ENCODE results near the gene SLC49A4. TPM values are rescaled to one million over a fixed set of nuclear protein-coding genes. Genes with fewer than 3 reads are reported as not detected.

Gene SLC49A4
- polyA plus RNA-seq, 3 donors, result 13.5 to 16.3 (median 14.2) TPM

GRCh38 chr3:122928396-122929187 lies 133.7 kb downstream of the SLC49A4 start:
- DNase-seq, result no peak

GRCh38 chr3:122929188-122930062 lies 134.6 kb downstream of the SLC49A4 start:
- no peak for DNase-seq

GRCh38 chr3:122930063-122930997 lies 135.5 kb downstream of the SLC49A4 start:
- no peak for DNase-seq

Other genes with a start within 250 kb of the SLC49A4 start
- gene PARP9, start 230.8 kb upstream of the SLC49A4 start, polyA plus RNA-seq (ENCODE audit: insufficient read length in 3 of 3), result 10 to 100 TPM; 14.3 to 18.6 (median 14.5) TPM
- 10 to 100 TPM; 10.6 to 16.4 (median 12.6) TPM for gene DTX3L, start 230.7 kb upstream of the SLC49A4 start, polyA plus RNA-seq (ENCODE audit: insufficient read length in 3 of 3)
- under 1 TPM; 0.27 to 0.43 (median 0.36) TPM for gene PARP15, start 217.4 kb upstream of the SLC49A4 start, polyA plus RNA-seq (ENCODE audit: insufficient read length in 3 of 3)
- gene PARP14, start 114.2 kb upstream of the SLC49A4 start, polyA plus RNA-seq (ENCODE audit: insufficient read length in 3 of 3), result 10 to 100 TPM; 16.4 to 30.1 (median 28.5) TPM
- gene HSPBAP1, start 1.2 kb upstream of the SLC49A4 start, polyA plus RNA-seq (ENCODE audit: insufficient read length in 3 of 3), result 10 to 100 TPM in 2 of 3 donors, 1 to 10 TPM in 1; 9.5 to 15.3 (median 13.6) TPM
- gene SEMA5B, start 232.7 kb downstream of the SLC49A4 start, polyA plus RNA-seq (ENCODE audit: insufficient read length in 3 of 3), result 10 to 100 TPM; 25.2 to 30.7 (median 28.6) TPM